TTC549 (cell line): Measurements from ENCODE around the gene KPNB1.

ENCODE experiments used
- FAIRE-seq: peaks from 2 replicates; lab custom pipeline; 2012; peaks lifted over from hg19 to GRCh38; lab: Jason Lieb, UNC

Gene KPNB1

GRCh38 chr17:47696717-47697642 lies 47.3 kb downstream of the KPNB1 start:
- no peak for FAIRE-seq

- no peak for FAIRE-seq
Observed at GRCh38 chr17:47697906-47698711, 48.4 kb downstream of the KPNB1 start.

GRCh38 chr17:47698749-47699535 lies 49.2 kb downstream of the KPNB1 start:
- no peak for FAIRE-seq

- FAIRE-seq: no peak
Observed at GRCh38 chr17:47699536-47699840, 49.8 kb downstream of the KPNB1 start.

GRCh38 chr17:47700471-47701449 lies 51.0 kb downstream of the KPNB1 start:
- no peak for FAIRE-seq

- FAIRE-seq: no peak
Observed at GRCh38 chr17:47701608-47702007, 51.9 kb downstream of the KPNB1 start.

GRCh38 chr17:47702391-47702995 lies 52.8 kb downstream of the KPNB1 start:
- no peak for FAIRE-seq

- no peak for FAIRE-seq
Observed at GRCh38 chr17:47703191-47703591, 53.5 kb downstream of the KPNB1 start.

GRCh38 chr17:47703671-47704070 lies 54.0 kb downstream of the KPNB1 start:
- FAIRE-seq: no peak

GRCh38 chr17:47704116-47704515 lies 54.4 kb downstream of the KPNB1 start:
- no peak for FAIRE-seq

GRCh38 chr17:47704736-47705135 lies 55.0 kb downstream of the KPNB1 start:
- FAIRE-seq: no peak

GRCh38 chr17:47705536-47706530 lies 56.1 kb downstream of the KPNB1 start:
- FAIRE-seq: no peak

- no peak for FAIRE-seq
Observed at GRCh38 chr17:47707056-47707804, 57.5 kb downstream of the KPNB1 start.

- no peak for FAIRE-seq
Observed at GRCh38 chr17:47707884-47708283, 58.2 kb downstream of the KPNB1 start.

GRCh38 chr17:47708312-47708863 lies 58.7 kb downstream of the KPNB1 start:
- FAIRE-seq: no peak

- FAIRE-seq: no peak
Observed at GRCh38 chr17:47708864-47709541, 59.3 kb downstream of the KPNB1 start.

- FAIRE-seq: no peak
Observed at GRCh38 chr17:47709594-47709993, 59.9 kb downstream of the KPNB1 start.
